ENCODE measurements around the gene RPL28. TPM values are rescaled to one million over a fixed set of nuclear protein-coding genes. Genes with fewer than 3 reads are reported as not detected.

The RPL28 gene
- total RNA-seq, 4 donors from 2014 or later = 116 to 394 (median 283) TPM

DNA sequence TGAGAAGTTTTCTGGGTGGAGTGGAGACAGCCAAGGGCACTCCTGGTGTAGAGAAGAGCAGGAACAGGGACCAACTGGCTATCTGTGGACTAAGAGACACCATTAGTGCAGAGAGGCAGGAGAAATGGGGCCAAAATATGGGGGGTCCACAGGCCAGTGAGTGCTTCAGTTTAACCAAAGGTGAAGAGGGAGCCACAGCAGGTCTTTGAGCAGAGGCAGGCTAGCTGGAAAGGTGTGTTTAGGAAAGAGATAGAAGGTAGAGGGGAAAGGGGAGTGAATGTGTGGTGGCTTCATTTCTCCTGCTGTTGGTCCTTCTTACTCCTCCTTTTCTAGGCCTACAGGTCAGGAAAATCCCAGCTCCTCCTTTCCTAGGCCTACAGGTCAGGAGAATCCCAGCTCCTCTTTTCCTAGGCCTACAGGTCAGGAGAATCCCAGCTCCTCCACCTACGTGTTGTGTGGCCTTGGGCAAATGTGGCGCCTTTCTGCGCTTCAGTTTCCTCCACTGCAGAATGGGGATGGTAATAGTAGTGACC lies 3.1 kb upstream of the RPL28 start:
- H3K4me3 ChIP-seq = peak overlapping the region in 2 of 4 donors; percentile 78 to 84

GRCh38 chr19:55383279-55384130 lies 2.2 kb upstream of the RPL28 start:
- Histone ChIP-seq H3K4me3 (peak overlapping the region; percentile 66 to 86 (median 81)), H3K9me3 (no peaks in the 10 kb centered on the region), H3K27me3 (no peaks in the 10 kb centered on the region), H3K4me1 (peaks cover 8 to 41% (median 26%) of the 10 kb centered on the region in 4 donors), H3K27ac (peak overlapping the region; percentile 85 to 96 (median 91)), H3K36me3 (peaks cover 0 to 18% (median 0%) of the 10 kb centered on the region in 3 donors)
- peak in 3 of 6 experiments; percentile 44 to 67 (median 51) for TF ChIP-seq CTCF (IDR thresholded peaks at IDR 0.05)
- TF ChIP-seq POLR2A (IDR thresholded peaks at IDR 0.05) = no peak
- DNase-seq = peak; percentile 47 to 78 (median 73)

More for the DNA sequence above, 3.1 kb upstream of the RPL28 start:
- peaks cover 0 to 3% of the 10 kb centered on the region in 2 donors for H3K27me3 ChIP-seq
- peaks cover 5 to 34% (median 17%) of the 10 kb centered on the region in 4 donors for H3K4me1 ChIP-seq
- peaks cover 0 to 9% (median 0%) of the 10 kb centered on the region in 3 donors for H3K36me3 ChIP-seq
- TF ChIP-seq CTCF (IDR thresholded peaks at IDR 0.05) (no peak), POLR2A (IDR thresholded peaks at IDR 0.05) (no peak)
- H3K9me3 ChIP-seq = no peaks in the 10 kb centered on the region
- no peak overlapping the region for H3K27ac ChIP-seq
- DNase-seq = no peak

DNA sequence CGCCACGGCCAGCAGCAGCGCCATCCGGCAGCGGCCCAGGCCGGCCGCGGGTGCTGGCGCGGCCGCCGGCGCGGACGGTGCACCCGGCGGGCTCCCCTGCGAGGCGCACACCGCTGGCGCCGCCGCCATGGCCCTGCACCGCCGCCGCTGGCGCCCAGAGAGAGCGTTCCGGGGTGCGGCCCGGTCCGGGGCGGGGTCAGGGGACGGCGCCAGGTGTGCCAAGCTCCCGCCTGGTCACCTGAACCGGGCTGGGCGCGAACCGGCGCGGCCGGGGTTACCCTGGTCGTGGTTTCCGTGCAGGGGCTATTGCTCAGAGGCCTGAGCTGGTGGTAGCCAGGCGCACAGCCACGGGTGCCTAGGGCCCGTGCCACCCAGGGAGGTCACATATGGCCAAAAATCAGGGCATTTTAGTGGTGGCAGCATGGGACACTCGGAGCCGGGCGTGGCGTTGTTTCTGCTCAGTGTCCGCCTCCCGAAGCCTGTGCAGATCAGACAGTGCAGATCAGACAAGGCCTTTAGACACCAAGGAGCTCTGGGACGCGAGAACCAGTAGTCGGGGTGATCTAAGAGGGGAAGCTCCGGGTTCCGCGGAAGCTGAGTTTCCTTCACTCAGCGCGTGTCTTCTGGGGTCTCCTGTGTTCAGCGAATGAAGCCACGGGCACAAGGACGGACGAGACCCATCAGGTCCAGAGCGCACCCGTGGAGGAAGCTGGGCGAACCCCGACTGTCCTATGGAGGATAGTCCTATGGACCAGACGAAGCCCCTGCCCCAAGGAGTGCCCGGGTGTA lies 1.4 kb upstream of the RPL28 start, which contains the start of gene TMEM238:
TSS of gene TMEM238 (minus strand) at position 162 of the 789 bp plus-strand sequence. CDS start at position 129, 33 bp downstream.
- DNase-seq = peak; percentile 41 to 89 (median 81)
- TF ChIP-seq CTCF (IDR thresholded peaks at IDR 0.05) (no peak), POLR2A (IDR thresholded peaks at IDR 0.05) (peak; percentile 56 to 60)
- no peaks in the 10 kb centered on the region for H3K9me3 ChIP-seq
- peak within 1 kb of the TSS; percentile 66 to 86 (median 81) for H3K4me3 ChIP-seq
- H3K27ac ChIP-seq = peak within 1 kb of the TSS; percentile 85 to 96 (median 91)
- H3K4me1 ChIP-seq = peaks cover 8 to 47% (median 29%) of the 10 kb centered on the region in 4 donors
- no peaks in the 10 kb centered on the region for H3K27me3 ChIP-seq
- peaks cover 0 to 26% (median 0%) of the 10 kb centered on the region in 3 donors for H3K36me3 ChIP-seq

- Histone ChIP-seq H3K27me3 (no peaks in the 10 kb centered on the region), H3K27ac (peak overlapping the region; percentile 85 to 96 (median 91)), H3K36me3 (peaks cover 0 to 34% (median 0%) of the 10 kb centered on the region in 3 donors), H3K4me3 (peak overlapping the region; percentile 66 to 86 (median 81)), H3K4me1 (peaks cover 8 to 54% (median 29%) of the 10 kb centered on the region in 4 donors), H3K9me3 (no peaks in the 10 kb centered on the region)
- TF ChIP-seq CTCF (IDR thresholded peaks at IDR 0.05) (no peak), POLR2A (IDR thresholded peaks at IDR 0.05) (peak in 1 of 2 donors; percentile 25)
- peak; percentile 97 to 99 (median 99) for DNase-seq
Measured at GRCh38 chr19:55384920-55385723, 610 bp upstream of the RPL28 start.
